Left colon (tissue), 2 donors: Measurements from ENCODE around the gene GLI2. TPM values are rescaled to one million over a fixed set of nuclear protein-coding genes. Genes with fewer than 3 reads are reported as not detected.

Experiments used
- ATAC-seq: fragments of 200-7000 bp; cut with Tn5 transposase; one replicate; pipeline ENCODE4 v1.9.1; 2020; ENCODE audit warnings: mild to moderate bottlenecking, moderate library complexity
- DNase-seq, 2 donors: peaks; one replicate each; pipeline ENCODE4 v3.0.0-alpha.2; 2020
- intact Hi-C, 2 donors: fragments of 100-400 bp; cut with DNase I in 1 of 2; cut with micrococcal nuclease in 1 of 2; formaldehyde crosslinking; loops; one replicate each; pipeline versions ENCODE4 v1.11.2 to v1.14.0; 2022; cut with DNase I, micrococcal nuclease
- long read RNA-seq: library from polyadenylated mRNA; unstranded; transcript quantifications from one replicate; pipeline ENCODE4 v2.0.0, GENCODE V29; 2021
- total RNA-seq, 2 donors: library from RNA; stranded (reverse); fragmentation: NEBNext Ultra II Directional; extraction: Animal tissue kit (Norgen Biotek cat#: 25700); gene quantifications; one replicate each; pipeline ENCODE4 v1.2.1, GENCODE V29; 2021
- donor health status: DM: no; HTN: no; CAD: no.
- donor health status: DM: yes; HTN: yes; CAD: no.

GLI2 gene
- 1 to 10 TPM; 1.4 to 4.0 TPM for total RNA-seq
- long read RNA-seq, result 0 reads

DNA sequence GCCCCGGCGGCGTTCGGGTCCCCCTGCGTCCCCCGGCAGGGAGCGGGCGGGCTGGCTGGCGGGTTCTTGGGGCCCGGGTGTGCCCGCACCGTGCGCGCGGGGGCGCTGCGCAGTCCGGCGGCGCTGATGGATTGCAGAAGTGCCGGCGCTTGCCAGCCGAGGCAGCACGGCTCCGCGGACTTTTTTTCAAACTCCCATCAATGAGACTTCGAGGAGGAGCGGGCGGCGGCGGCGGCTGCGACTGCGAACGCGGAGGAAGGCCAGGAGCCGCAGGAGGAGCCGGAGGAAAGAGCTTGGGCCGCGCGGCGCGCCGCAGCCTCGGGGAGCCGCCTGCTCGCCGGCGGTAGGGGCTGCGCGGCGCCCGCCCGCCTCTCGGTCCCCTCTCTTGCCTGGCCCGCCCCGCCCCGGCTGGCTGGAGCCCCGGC is at the start of gene GLI2:
Gene GLI2 (plus strand): TSS at position 123 of the 425 bp plus-strand sequence. CDS start 61,453 bp downstream, outside the sequence.
- ATAC-seq, result peak; percentile 60
- DNase-seq, result peak; percentile 59 to 63
- intact Hi-C loops, result no loop called here

DNA sequence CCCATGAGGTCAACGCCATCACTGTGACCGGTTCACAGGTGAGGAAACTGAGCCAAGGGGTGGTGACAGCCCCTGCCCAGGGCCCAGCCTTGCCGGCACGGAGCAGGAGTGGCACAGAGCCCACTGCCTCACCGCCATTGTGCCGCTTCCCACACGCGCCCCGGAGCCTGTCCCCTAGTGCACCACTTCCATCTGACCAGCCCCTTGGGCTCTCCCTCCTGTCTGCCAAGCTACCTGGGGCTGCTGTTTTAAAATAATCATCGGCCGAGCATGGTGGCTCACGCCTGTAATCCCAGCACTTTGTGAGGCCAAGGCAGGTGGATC is 49.7 kb upstream of the GLI2 start:
- ATAC-seq, result no peak
- intact Hi-C loops, result no loop called here
- peak in 1 of 2 donors; percentile 15 for DNase-seq

DNA sequence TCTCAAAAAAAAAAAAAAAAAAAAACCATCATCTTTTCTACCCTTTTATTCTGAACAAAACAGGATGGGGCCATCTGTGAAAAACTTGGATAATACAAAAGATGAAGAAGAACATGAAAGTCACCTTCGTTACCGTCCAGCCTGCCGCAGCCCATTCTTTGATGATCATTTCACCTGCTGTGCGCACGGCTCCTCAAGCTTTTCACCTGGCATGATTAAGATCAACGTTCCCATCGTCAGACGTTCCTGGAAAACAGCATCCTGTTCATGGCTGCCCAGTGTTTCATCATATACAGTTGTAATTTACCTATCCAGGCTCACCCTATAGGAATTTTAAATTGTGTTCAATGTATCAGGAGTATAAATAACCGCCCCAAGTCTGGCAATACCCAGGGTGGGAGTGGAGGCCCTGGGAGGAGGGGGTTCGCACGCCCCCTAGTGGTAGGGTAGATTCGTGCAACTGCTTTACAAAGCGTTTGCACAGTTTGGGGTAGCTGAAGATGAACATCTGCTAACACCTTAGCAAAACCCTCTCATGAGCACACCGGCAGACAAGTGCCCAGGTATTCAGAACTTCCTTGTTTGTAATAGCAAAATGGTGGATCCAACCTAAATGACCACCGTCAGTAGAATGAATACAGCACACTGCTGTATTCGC is 49.0 kb upstream of the GLI2 start:
- intact Hi-C loops, result no loop called here
- ATAC-seq (no peak), DNase-seq (peak in 1 of 2 donors; percentile 2)

DNA sequence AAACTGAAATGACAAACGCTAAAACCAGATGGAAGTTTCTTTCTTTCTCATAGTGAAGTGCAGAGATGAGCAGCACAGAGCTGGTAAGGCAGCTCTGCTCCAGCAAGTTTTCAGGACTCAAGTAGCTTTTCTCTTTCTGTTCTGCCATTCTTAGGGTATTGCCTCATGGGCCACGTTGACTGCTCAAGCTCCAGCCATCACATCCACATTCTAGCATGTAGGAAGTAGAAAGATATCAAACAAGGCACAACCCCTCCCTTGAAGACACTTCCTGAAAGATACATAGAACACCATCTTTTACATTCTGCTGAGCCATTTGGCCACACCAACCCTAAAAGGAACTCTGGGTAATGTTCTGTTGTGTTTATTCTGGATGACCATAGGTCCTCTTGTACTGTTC is 48.5 kb upstream of the GLI2 start:
- intact Hi-C loops, result no loop called here
- DNase-seq, result no peak
- ATAC-seq, result no peak

DNA sequence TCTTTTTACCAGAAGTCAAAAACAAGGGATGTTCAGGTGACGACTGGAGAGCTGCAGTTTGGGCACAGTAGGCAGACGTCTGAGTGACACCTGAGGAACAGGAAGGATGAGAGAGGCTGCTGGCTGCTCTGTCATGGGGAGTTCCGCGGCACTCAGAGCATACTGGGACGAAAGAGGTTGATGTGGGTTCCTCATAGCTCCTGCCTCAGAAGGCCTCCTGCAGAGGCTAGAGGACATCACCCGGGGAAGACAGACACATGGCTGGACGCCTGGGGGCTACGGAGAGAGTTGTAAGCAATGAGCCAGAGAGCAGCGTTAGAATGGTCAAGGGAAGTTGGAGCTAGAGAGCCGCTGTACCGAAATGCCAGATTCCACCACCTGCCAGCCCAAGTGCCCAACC is 45.1 kb upstream of the GLI2 start:
- intact Hi-C loops, result no loop called here
- DNase-seq, result no peak
- ATAC-seq, result no peak

DNA sequence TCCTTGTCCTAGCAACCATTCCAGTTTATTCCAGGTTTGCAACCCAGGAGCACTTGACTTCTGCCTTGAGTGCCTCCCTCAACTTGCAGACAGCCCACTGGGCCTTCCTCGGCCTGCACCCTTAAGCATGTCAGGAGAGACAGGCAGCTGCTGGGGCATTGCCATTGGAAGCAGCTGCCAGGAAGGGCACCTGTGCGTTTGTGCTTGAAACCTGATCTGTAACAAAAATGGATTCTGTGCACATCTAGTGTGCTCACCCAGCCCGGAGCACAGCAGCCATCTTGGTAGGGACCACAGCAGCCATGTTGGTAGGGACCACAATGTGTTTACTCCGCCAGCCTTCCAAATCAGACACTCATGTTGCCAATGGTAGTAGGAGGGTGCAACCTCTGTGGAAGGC is 44.3 kb upstream of the GLI2 start:
- intact Hi-C loops, result no loop called here

DNA sequence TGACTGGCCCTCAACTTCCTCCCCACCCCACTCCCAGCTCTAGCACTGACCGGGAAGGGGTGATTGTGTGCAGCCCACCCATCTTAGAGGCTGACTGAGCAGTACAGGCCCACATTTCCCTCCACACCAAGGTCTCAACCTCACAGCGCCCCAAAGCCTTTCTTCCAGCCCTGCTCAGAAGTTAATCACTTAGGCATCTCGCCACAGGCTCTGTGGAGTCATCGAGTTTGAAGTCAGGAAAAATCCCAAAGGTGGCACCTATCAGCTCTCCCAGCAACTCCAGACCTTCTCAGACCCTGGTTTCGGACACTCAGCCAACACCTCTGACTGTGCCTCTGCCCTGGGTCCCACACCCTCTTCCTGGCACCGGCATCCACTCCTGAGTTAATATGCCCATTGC is 43.0 kb upstream of the GLI2 start:
- intact Hi-C loops, result no loop called here
- ATAC-seq (no peak), DNase-seq (no peak)

More for the DNA sequence above, 44.3 kb upstream of the GLI2 start:
- DNase-seq (no peak), ATAC-seq (no peak)

DNA sequence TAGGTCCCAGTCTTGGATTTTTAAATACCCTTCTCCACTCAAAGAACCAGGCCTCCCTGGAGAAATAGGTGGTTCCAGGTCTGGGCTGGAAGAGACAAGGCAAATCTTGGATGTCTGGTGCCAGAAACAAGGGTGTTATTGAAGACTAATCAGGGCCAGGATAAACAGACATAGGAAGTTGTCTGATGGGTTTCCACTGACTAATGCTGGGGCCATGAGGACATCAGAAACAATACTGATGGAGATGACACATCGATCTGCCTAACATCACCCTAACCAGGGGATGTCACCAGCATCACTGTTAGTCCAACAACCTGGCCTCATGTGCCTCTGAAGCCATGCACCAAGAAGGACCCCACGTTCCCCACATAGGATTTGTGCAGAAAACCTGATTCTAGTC is 42.5 kb upstream of the GLI2 start:
- intact Hi-C loops, result no loop called here
- ATAC-seq, result no peak
- no peak for DNase-seq

DNA sequence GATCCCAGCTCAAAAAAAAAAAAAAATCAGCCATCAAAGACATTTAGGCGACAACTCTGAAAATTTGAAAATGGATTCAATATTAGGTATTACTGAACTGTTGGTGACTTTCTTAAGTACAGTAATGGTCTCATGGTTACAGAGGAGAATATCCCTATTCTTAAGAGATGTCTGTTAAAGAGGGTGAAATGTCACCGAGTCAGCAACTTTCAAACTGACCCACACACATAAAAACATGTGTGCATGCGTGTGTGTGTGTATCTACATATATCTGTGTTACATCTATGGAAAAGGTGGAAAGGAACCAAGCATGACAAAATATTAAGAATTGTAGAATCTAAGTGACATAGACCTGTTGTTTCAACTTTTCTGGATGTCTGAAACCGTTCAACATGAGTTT is 41.6 kb upstream of the GLI2 start:
- intact Hi-C loops, result no loop called here
- DNase-seq, result no peak
- no peak for ATAC-seq

DNA sequence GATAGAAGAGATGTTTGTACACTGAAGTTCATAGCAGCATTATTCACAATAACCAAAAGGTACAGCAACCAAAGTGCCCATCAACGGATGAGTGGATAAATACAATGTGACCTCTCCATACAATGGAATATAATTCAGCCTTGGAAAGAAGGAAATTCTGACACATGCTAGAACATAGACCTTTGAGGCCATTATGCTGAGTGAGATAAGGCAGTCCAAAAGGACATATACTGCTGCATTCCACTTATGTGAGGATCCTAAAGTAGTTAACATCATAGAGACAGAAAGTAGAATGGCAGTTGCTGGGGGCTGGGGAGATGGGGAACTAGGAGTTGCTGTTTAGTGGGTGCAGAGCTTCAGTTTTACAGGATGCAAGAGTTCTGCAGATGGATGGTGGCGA is 38.2 kb upstream of the GLI2 start:
- ATAC-seq (no peak), DNase-seq (no peak)
- intact Hi-C loops, result loop anchor here (5.0 kb wide), 1 partner anchor 380 kb away; no protein-coding TSS in a partner anchor

DNA sequence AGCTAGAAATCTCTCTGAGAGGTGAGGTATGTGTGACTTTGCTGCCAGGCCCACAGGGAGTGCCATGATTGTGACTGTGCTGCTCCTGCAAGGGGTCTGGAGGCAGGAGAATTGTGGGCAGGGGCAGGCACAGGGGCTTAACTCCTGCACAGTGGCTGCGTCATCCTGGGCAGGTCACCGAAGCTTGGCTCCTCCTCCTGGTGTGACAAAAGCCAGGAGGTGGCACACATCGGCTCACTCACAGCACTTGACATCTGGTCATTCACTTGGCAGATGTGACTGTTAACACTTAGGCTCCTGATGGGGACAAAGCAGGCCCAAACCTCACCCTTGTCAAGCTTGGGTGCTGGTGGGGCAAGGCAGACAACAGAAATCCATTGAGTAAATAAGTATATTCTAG is 36.4 kb upstream of the GLI2 start:
- intact Hi-C loops, result loop anchor here (5.0 kb wide), 1 partner anchor 378 kb away; no protein-coding TSS in a partner anchor
- ATAC-seq (no peak), DNase-seq (no peak)

DNA sequence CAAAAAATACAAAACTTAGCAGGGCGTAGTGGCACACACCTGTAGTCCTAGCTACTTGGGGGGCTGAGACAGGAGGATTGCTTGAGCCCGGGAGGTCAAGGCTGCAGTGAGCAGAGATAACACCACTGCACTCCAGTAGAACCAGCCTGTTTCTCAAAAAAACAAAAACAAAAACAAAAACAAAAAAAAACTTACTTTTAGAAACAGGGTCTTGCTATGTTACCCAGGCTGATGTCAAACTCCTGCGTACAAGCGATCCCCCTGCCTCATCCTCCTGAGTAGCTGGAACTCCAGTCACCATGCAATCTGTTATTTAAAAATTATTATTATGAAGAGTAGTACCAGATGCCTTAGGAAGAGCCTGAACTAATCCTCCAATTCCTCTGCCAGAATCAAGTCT is 35.0 kb upstream of the GLI2 start:
- intact Hi-C loops, result no loop called here
- no peak for DNase-seq
- no peak for ATAC-seq

DNA sequence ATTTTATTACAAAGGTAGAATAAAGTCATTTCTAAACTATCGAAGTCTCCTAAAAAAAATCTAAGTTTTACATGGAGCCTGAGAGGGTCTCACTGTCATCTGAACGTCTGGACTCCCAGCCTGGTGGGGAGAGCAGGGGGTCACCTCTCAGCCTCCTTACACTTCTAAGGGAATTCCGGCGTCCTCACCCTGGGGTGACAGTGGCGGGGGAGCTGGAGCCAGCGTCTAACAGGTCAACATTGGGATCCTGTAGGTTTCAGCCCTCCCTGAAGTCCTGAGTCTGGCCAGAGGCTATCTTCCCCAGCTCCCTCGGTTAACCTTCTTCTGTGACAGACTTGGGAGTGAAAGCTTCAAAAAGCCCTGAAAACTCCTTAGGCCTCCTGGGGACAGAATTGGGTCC is 34.6 kb upstream of the GLI2 start:
- intact Hi-C loops, result no loop called here
- no peak for ATAC-seq
- no peak for DNase-seq

DNA sequence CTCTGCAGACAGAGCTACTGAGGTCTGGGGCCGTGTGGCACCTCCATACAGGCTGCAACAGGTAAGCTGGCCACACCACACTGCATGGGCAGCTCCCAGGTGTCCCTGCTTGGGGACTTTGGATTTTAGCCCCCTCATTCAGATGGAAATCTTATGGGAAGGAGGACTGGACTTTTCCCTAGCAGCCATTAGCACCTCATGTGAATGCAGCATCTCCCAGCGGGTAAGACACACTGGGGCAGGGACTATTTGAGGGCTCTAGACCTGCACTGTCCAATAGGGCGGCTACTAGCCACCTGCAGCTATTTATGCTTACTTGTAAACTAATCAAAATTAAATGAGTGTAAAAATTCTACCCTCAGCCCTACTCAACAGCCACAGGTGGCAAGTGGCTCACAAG is 34.2 kb upstream of the GLI2 start:
- ATAC-seq, result no peak
- intact Hi-C loops, result no loop called here
- no peak for DNase-seq

DNA sequence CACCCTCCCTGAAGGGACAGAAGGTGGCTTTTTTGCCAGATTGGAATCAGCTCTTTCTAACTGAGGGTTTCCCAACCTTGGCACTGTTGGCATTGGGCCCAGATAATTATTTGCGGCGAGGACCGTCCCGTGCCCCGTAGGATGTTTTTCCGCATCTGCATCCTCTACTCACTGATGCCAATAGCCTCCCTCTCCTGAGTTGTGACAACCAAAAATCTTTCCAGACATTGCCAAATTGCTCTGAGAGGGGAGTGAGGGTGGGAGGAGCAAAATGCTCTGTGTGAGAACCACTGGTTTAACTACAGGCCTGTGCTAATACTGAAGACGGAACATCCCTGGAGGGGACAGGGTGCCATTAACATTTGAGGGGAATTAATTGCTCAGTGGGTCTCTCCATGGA is 33.6 kb upstream of the GLI2 start:
- intact Hi-C loops, result no loop called here
- no peak for DNase-seq
- no peak for ATAC-seq

DNA sequence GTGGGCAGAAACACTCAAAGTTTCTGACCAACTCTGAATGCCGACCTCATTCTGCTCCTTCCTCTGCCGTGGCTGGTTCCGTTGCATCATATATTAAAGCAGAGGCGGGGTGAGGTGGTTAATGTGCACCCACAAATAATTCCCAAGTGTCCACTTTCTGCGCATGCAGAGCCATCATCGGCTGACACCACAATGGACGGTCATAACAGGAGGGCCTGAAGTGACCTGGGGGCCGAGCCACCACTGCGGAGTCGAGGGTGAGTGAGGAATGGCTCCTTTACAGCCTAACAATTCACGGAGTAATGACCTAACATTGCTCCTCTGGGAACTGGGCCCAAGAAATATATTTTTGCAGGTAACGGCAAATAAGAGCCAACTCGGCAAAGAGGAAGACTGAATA is 32.9 kb upstream of the GLI2 start:
- ATAC-seq, result no peak
- no peak for DNase-seq
- intact Hi-C loops, result no loop called here

DNA sequence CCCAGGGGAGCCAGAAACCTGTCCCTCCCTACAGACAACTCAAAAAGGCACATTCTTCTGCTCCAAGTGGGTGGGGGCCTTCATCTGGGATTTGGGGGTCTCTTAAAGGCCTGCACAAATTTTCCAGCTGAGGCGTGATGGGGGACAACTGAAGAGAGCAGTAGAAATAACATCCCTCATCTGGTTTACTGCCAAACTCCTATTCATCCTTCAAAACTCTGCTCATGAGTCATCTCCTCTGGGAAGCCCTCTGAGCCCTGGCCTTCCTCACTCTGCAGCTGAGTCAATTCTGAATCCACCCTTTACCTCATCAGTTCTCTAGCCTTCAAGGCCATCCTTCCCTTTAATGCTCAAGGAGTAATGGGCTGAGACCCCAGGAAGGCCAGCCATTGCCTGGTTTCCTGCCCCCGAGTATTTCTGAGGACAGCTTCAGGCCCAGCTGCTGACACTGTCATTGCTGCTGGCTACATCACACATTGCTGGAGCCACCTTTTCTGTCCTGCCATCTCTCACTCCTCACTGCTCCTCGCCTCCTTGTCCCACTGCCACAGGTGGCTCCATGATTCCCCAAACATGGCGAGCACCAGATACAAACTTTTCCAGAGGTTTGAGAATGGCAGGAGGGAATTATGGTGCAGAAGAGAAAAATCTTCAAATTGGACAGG is 32.2 kb upstream of the GLI2 start:
- intact Hi-C loops, result no loop called here
- DNase-seq (no peak), ATAC-seq (no peak)

DNA sequence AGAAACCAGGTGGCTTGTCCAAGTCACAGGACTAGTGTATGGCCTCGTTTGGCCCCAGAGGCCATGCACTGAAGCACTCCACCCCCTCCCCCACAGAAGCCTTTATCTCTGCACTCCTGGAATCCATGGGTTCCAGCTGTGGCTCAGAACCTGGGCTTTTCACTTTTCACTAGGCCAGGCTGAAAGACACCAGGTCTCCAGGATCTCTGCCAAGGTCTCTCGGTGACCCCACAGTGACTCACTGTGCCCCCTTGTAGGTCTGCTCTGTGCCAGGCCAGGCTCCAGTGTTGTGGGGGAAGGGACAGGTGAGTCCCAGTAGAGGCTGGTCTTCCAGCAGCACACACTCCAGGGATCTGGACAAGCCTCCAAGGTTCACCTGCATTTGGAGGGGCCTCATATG is 31.0 kb upstream of the GLI2 start:
- ATAC-seq, result no peak
- no peak for DNase-seq
- intact Hi-C loops, result no loop called here

DNA sequence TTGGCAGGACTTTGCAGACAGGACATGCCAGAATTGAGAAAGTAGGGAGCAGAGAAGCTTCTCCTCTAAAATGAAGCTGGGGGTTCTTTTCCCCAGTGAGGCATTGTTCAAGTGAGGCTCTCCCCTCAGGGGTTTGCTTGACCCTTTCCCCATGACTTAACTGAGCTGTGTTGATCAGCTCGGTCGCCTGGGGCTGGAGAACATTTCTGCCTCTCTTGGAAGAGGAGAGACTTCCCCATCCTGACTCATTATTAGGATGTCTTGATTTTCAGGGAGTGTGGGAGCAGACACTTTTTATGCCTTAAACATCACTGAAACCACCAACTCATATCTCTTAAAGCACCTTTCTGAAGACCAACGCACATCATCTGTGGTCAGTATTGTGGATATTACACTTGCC is 27.9 kb upstream of the GLI2 start:
- intact Hi-C loops, result no loop called here
- no peak for ATAC-seq
- DNase-seq, result no peak

DNA sequence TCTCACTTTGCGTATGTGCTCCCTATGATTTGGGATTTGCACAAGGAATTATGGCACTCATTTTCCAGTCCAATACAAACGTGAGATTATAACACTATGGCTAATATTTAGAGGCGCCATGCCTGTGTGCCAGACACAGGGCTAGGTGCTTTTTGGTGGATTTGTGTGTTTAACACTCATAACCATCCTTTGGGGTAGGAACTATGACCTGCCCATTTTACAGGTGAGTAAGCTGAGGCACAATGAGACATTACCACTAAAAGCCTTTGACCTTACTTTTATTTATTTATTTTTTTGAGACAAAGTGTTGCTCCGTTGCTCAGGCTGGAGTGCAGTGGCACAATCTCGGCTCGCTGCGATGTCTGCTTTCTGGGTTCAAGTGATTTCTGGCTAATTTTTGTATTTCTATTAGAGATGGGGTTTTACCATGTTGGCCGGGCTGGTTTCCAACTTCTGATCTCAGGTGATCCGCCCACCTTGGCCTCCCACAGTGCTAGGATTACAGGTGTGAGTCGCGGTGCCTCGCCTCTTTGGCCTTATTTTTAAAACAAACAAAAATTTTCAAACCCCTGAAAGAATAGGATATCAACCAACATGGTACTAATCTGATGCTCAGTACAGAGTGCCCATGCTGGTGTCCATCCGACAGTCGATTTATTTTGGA is 26.6 kb upstream of the GLI2 start:
- no peak for ATAC-seq
- no peak for DNase-seq
- intact Hi-C loops, result no loop called here
